Measurements from ENCODE around the gene NLRP10. TPM values are rescaled to one million over a fixed set of nuclear protein-coding genes. Genes with fewer than 3 reads are reported as not detected.

The NLRP10 gene
- total RNA-seq, 2 donors from 2014 or later = 0.15 TPM; not detected in 1

- peaks cover 30% of the 10 kb centered on the region for H3K9me3 ChIP-seq (ENCODE audit: control insufficient read depth, low read length)
- H3K27ac ChIP-seq (ENCODE audit: low read depth, low read length) = no peak overlapping the region
- H3K4me1 ChIP-seq (ENCODE audit: control insufficient read depth, insufficient read depth, low read length) = no peaks in the 10 kb centered on the region
- Mint-ChIP-seq H3K4me3 (no peak overlapping the region), H3K4me1 (peaks cover 4% of the 10 kb centered on the region), H3K27ac (no peak overlapping the region), H3K27me3 (ENCODE audit: insufficient read depth) (no peaks in the 10 kb centered on the region), H3K36me3 (ENCODE audit: low read depth) (peaks cover 22% of the 10 kb centered on the region), H3K9me3 (peaks cover 11% of the 10 kb centered on the region)
- H3K27me3 ChIP-seq (ENCODE audit: control insufficient read depth, insufficient read depth, low read length, poor library complexity, severe bottlenecking) = no peaks in the 10 kb centered on the region
- TF ChIP-seq CTCF (conservative IDR thresholded peaks at IDR 0.05) = no peak
- DNase-seq = no peak
- WGBS, 2 experiments (ENCODE audit: insufficient coverage in 1 of 2, insufficient read length in 1 of 2) = 94 to 100% methylated on average over 4 to 6 of the region's 6 CpGs
- H3K9ac ChIP-seq (ENCODE audit: extremely low read depth, low read length, poor library complexity, severe bottlenecking) = no peak overlapping the region
- H3K4me3 ChIP-seq (ENCODE audit: low read length) = no peak overlapping the region
- H3K36me3 ChIP-seq (ENCODE audit: control insufficient read depth, insufficient read depth, low read length) = peaks cover 4% of the 10 kb centered on the region
Observed at GRCh38 chr11:7927635-7928034, 37.6 kb downstream of the NLRP10 start.

GRCh38 chr11:7924536-7924935 lies 40.7 kb downstream of the NLRP10 start:
- Histone ChIP-seq H3K27ac (ENCODE audit: low read depth, low read length) (no peak overlapping the region), H3K9me3 (ENCODE audit: control insufficient read depth, low read length) (peaks cover 26% of the 10 kb centered on the region), H3K4me3 (ENCODE audit: low read length) (peak overlapping the region; percentile 62), H3K27me3 (ENCODE audit: control insufficient read depth, insufficient read depth, low read length, poor library complexity, severe bottlenecking) (no peaks in the 10 kb centered on the region), H3K9ac (ENCODE audit: extremely low read depth, low read length, poor library complexity, severe bottlenecking) (no peak overlapping the region), H3K36me3 (ENCODE audit: control insufficient read depth, insufficient read depth, low read length) (peaks cover 4% of the 10 kb centered on the region), H3K4me1 (ENCODE audit: control insufficient read depth, insufficient read depth, low read length) (no peaks in the 10 kb centered on the region)
- Mint-ChIP-seq H3K27me3 (ENCODE audit: insufficient read depth) (no peaks in the 10 kb centered on the region), H3K36me3 (ENCODE audit: low read depth) (peaks cover 16% of the 10 kb centered on the region), H3K9me3 (peaks cover 11% of the 10 kb centered on the region), H3K4me1 (peaks cover 4% of the 10 kb centered on the region), H3K4me3 (no peak overlapping the region), H3K27ac (peak overlapping the region; percentile 9)
- WGBS, 2 experiments (ENCODE audit: insufficient coverage in 1 of 2, insufficient read length in 1 of 2) = 72 to 86% methylated on average over 2 of the region's 2 CpGs
- DNase-seq = no peak
- TF ChIP-seq CTCF (conservative IDR thresholded peaks at IDR 0.05) = no peak

GRCh38 chr11:7918141-7918540 lies 47.1 kb downstream of the NLRP10 start:
- H3K27me3 ChIP-seq (ENCODE audit: control insufficient read depth, insufficient read depth, low read length, poor library complexity, severe bottlenecking) = no peaks in the 10 kb centered on the region
- H3K9me3 ChIP-seq (ENCODE audit: control insufficient read depth, low read length) = peaks cover 18% of the 10 kb centered on the region
- no peak overlapping the region for H3K27ac ChIP-seq (ENCODE audit: low read depth, low read length)
- Mint-ChIP-seq H3K4me3 (no peak overlapping the region), H3K9me3 (peaks cover 33% of the 10 kb centered on the region), H3K27ac (no peak overlapping the region), H3K27me3 (ENCODE audit: insufficient read depth) (no peaks in the 10 kb centered on the region), H3K36me3 (ENCODE audit: low read depth) (peaks cover 29% of the 10 kb centered on the region), H3K4me1 (peaks cover 21% of the 10 kb centered on the region)
- peak overlapping the region; percentile 4 for H3K4me3 ChIP-seq (ENCODE audit: low read length)
- DNase-seq = no peak
- TF ChIP-seq CTCF (conservative IDR thresholded peaks at IDR 0.05) = no peak
- H3K36me3 ChIP-seq (ENCODE audit: control insufficient read depth, insufficient read depth, low read length) = no peaks in the 10 kb centered on the region
- no peak overlapping the region for H3K9ac ChIP-seq (ENCODE audit: extremely low read depth, low read length, poor library complexity, severe bottlenecking)
- no peaks in the 10 kb centered on the region for H3K4me1 ChIP-seq (ENCODE audit: control insufficient read depth, insufficient read depth, low read length)
- WGBS, 2 experiments (ENCODE audit: insufficient coverage in 1 of 2, insufficient read length in 1 of 2) = 92 to 100% methylated on average over 1 to 2 of the region's 2 CpGs

Other genes with a start within 250 kb of the NLRP10 start
- gene OR5P2, start 168.5 kb downstream of the NLRP10 start, total RNA-seq = 1 to 10 TPM; 1.1 to 8.4 TPM
- gene OR5P3, start 134.6 kb downstream of the NLRP10 start, total RNA-seq = 1 to 10 TPM; 1.8 to 9.6 TPM
- gene OR10A6, start 34.2 kb downstream of the NLRP10 start, total RNA-seq = not detected
- not detected for gene OR10A3, start 23.7 kb downstream of the NLRP10 start, total RNA-seq
- gene EIF3F, start 21.9 kb upstream of the NLRP10 start, total RNA-seq = 100 to 1,000 TPM; 349 to 354 TPM
- 10 to 100 TPM; 15.8 to 29.9 TPM for gene TUB, start 115.8 kb upstream of the NLRP10 start, total RNA-seq
- gene RIC3, start 203.6 kb upstream of the NLRP10 start, total RNA-seq = 10 to 100 TPM; 23.5 to 25.3 TPM

Measured in endodermal cell (in vitro differentiated cells).